ENCODE measurements around the gene MYO10. TPM values are rescaled to one million over a fixed set of nuclear protein-coding genes. Genes with fewer than 3 reads are reported as not detected.

Gene MYO10
- total and polyA plus RNA-seq, 3 donors from 2014 or later = 37.8 to 102 (median 99.8) TPM

- H3K4me1 ChIP-seq = peaks cover 42% of the 10 kb centered on the region
- peak; percentile 54 for DNase-seq
- no peaks in the 10 kb centered on the region for H3K9me3 ChIP-seq
Measured at GRCh38 chr5:16886366-16886736, 49.7 kb downstream of the MYO10 start.

GRCh38 chr5:16885635-16886365 lies 50.3 kb downstream of the MYO10 start:
- DNase-seq = no peak
- TF ChIP-seq POLR2A (IDR thresholded peaks at IDR 0.05) = no peak
- TF ChIP-seq, protein P1, sequence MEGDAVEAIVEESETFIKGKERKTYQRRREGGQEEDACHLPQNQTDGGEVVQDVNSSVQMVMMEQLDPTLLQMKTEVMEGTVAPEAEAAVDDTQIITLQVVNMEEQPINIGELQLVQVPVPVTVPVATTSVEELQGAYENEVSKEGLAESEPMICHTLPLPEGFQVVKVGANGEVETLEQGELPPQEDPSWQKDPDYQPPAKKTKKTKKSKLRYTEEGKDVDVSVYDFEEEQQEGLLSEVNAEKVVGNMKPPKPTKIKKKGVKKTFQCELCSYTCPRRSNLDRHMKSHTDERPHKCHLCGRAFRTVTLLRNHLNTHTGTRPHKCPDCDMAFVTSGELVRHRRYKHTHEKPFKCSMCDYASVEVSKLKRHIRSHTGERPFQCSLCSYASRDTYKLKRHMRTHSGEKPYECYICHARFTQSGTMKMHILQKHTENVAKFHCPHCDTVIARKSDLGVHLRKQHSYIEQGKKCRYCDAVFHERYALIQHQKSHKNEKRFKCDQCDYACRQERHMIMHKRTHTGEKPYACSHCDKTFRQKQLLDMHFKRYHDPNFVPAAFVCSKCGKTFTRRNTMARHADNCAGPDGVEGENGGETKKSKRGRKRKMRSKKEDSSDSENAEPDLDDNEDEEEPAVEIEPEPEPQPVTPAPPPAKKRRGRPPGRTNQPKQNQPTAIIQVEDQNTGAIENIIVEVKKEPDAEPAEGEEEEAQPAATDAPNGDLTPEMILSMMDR (IDR thresholded peaks at IDR 0.05) = no peak
- Histone ChIP-seq H3K36me3 (ENCODE audit: low read depth, missing control alignments) (no peaks in the 10 kb centered on the region), H3K27me3 (no peaks in the 10 kb centered on the region), H3K4me3 (no peak overlapping the region), H3K4me1 (peaks cover 47% of the 10 kb centered on the region), H3K9me3 (no peaks in the 10 kb centered on the region), H3K27ac (peak overlapping the region in 1 of 2 donors; percentile 63)
- 69 to 75% methylated on average over 10 to 13 of the region's 13 CpGs for WGBS, 2 donors
- intact Hi-C loops (cut with DNase I; ENCODE audit: low total_unique reads) = no loop called here

More at GRCh38 chr5:16886366-16886736, 49.7 kb downstream of the MYO10 start:
- Histone ChIP-seq H3K36me3 (ENCODE audit: low read depth, missing control alignments) (no peaks in the 10 kb centered on the region), H3K27me3 (no peaks in the 10 kb centered on the region), H3K4me3 (no peak overlapping the region), H3K27ac (peak overlapping the region in 1 of 2 donors; percentile 63)
- no peak for TF ChIP-seq POLR2A (IDR thresholded peaks at IDR 0.05)
- TF ChIP-seq, protein P1 (IDR thresholded peaks at IDR 0.05) = no peak
- WGBS, 2 donors = 67 to 69% methylated on average over 7 of the region's 7 CpGs
- intact Hi-C loops (cut with DNase I; ENCODE audit: low total_unique reads) = no loop called here

DNA sequence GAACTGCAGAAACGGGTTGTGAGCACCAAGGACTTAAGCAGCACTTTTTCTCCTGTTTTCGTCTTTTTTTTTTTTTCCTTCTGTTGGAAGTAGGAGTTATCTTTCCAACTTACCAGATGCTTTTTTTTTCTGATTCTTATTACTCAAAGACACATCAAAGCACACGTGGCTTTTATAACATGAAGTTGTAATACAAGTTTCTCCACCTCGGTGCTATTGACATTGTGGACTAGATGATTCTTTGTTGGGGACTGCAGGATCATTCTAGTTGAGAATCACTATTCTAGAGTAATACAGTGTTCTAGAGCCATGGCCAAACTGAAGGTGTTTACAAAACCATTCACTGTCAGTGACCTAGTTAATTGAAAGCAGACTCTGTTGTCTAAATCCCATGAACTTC lies 51.5 kb downstream of the MYO10 start:
- no peaks in the 10 kb centered on the region for H3K27me3 ChIP-seq

GRCh38 chr5:16883806-16884205 lies 52.3 kb downstream of the MYO10 start:
- H3K27ac ChIP-seq = peak overlapping the region in 1 of 2 donors; percentile 79
- no peaks in the 10 kb centered on the region for H3K36me3 ChIP-seq (ENCODE audit: low read depth, missing control alignments)
- DNase-seq = peak; percentile 66
- no peak overlapping the region for H3K4me3 ChIP-seq
- H3K4me1 ChIP-seq = peaks cover 32% of the 10 kb centered on the region
- H3K9me3 ChIP-seq = no peaks in the 10 kb centered on the region
- TF ChIP-seq, protein P1 (IDR thresholded peaks at IDR 0.05) = no peak
- TF ChIP-seq POLR2A (IDR thresholded peaks at IDR 0.05) = no peak
- intact Hi-C loops (cut with DNase I; ENCODE audit: low total_unique reads) = no loop called here
- H3K27me3 ChIP-seq = no peaks in the 10 kb centered on the region
- 38 to 54% methylated on average over 6 of the region's 6 CpGs for WGBS, 2 donors

More for the DNA sequence above, 51.5 kb downstream of the MYO10 start:
- DNase-seq = no peak
- H3K9me3 ChIP-seq = no peaks in the 10 kb centered on the region
- intact Hi-C loops (cut with DNase I; ENCODE audit: low total_unique reads) = no loop called here
- TF ChIP-seq POLR2A (IDR thresholded peaks at IDR 0.05) = no peak
- TF ChIP-seq, protein P1 (IDR thresholded peaks at IDR 0.05) = no peak
- peak overlapping the region in 1 of 2 donors; percentile 63 for H3K27ac ChIP-seq
- 47 to 58% methylated on average over 4 of the region's 4 CpGs for WGBS, 2 donors
- peaks cover 38% of the 10 kb centered on the region for H3K4me1 ChIP-seq
- H3K4me3 ChIP-seq = no peak overlapping the region
- no peaks in the 10 kb centered on the region for H3K36me3 ChIP-seq (ENCODE audit: low read depth, missing control alignments)

GRCh38 chr5:16883176-16883575 lies 52.9 kb downstream of the MYO10 start:
- intact Hi-C loops (cut with DNase I; ENCODE audit: low total_unique reads) = no loop called here
- peak overlapping the region; percentile 34 to 79 for H3K27ac ChIP-seq

More at GRCh38 chr5:16883176-16883575, 52.9 kb downstream of the MYO10 start:
- Histone ChIP-seq H3K9me3 (no peaks in the 10 kb centered on the region), H3K36me3 (ENCODE audit: low read depth, missing control alignments) (no peaks in the 10 kb centered on the region), H3K4me1 (peaks cover 32% of the 10 kb centered on the region), H3K4me3 (no peak overlapping the region), H3K27me3 (no peaks in the 10 kb centered on the region)
- DNase-seq = no peak
- TF ChIP-seq POLR2A (IDR thresholded peaks at IDR 0.05) = no peak
- TF ChIP-seq, protein P1 (IDR thresholded peaks at IDR 0.05) = no peak
- 89 to 91% methylated on average over 6 of the region's 6 CpGs for WGBS, 2 donors
